Measurements from ENCODE around the gene KRT23. TPM values are rescaled to one million over a fixed set of nuclear protein-coding genes. Genes with fewer than 3 reads are reported as not detected.
A peak's percentile ranks its signal among the peaks of the same experiment; 100 is the strongest.

Gene KRT23
- total RNA-seq, 1 donor from 2014 or later: 1.9 TPM

- no peak overlapping the region for H3K4me3 ChIP-seq
- no peaks in the 10 kb centered on the region for H3K36me3 ChIP-seq
- no peaks in the 10 kb centered on the region for H3K27me3 ChIP-seq (ENCODE audit: low read depth)
- no peak for TF ChIP-seq CTCF (IDR thresholded peaks at IDR 0.05)
- DNase-seq (no peak), ATAC-seq (no peak)
- H3K27ac ChIP-seq: no peak overlapping the region
- intact Hi-C loops (cut with DNase I): no loop called here
- H3K4me1 ChIP-seq: no peaks in the 10 kb centered on the region
- no peaks in the 10 kb centered on the region for H3K9me3 ChIP-seq
Observed at GRCh38 chr17:40940266-40940665, 2.8 kb upstream of the KRT23 start.

GRCh38 chr17:40938981-40939380 lies 1.5 kb upstream of the KRT23 start:
- H3K9me3 ChIP-seq: no peaks in the 10 kb centered on the region

GRCh38 chr17:40936976-40937375 lies 470 bp downstream of the KRT23 start:
- Histone ChIP-seq H3K36me3 (no peaks in the 10 kb centered on the region), H3K4me3 (no peak overlapping the region), H3K27ac (no peak overlapping the region), H3K27me3 (ENCODE audit: low read depth) (no peaks in the 10 kb centered on the region), H3K4me1 (no peaks in the 10 kb centered on the region), H3K9me3 (no peaks in the 10 kb centered on the region)
- ATAC-seq (no peak), DNase-seq (no peak)
- no peak for TF ChIP-seq CTCF (IDR thresholded peaks at IDR 0.05)
- intact Hi-C loops (cut with DNase I): no loop called here

More at GRCh38 chr17:40938981-40939380, 1.5 kb upstream of the KRT23 start:
- intact Hi-C loops (cut with DNase I): no loop called here
- ATAC-seq: no peak
- no peaks in the 10 kb centered on the region for H3K4me1 ChIP-seq
- no peak for TF ChIP-seq CTCF (IDR thresholded peaks at IDR 0.05)
- no peak for DNase-seq
- no peaks in the 10 kb centered on the region for H3K27me3 ChIP-seq (ENCODE audit: low read depth)
- no peak overlapping the region for H3K27ac ChIP-seq
- H3K36me3 ChIP-seq: no peaks in the 10 kb centered on the region
- no peak overlapping the region for H3K4me3 ChIP-seq

- no peaks in the 10 kb centered on the region for H3K36me3 ChIP-seq
Observed at GRCh38 chr17:40936437-40936971, 942 bp downstream of the KRT23 start.

GRCh38 chr17:40935624-40936023 lies 1.8 kb downstream of the KRT23 start:
- Histone ChIP-seq H3K9me3 (no peaks in the 10 kb centered on the region), H3K4me3 (no peak overlapping the region), H3K36me3 (no peaks in the 10 kb centered on the region), H3K4me1 (no peaks in the 10 kb centered on the region), H3K27me3 (ENCODE audit: low read depth) (no peaks in the 10 kb centered on the region), H3K27ac (no peak overlapping the region)
- no peak for TF ChIP-seq CTCF (IDR thresholded peaks at IDR 0.05)
- no peak for DNase-seq
- intact Hi-C loops (cut with DNase I): no loop called here
- ATAC-seq: no peak

More at GRCh38 chr17:40936437-40936971, 942 bp downstream of the KRT23 start:
- no peak for DNase-seq
- H3K4me3 ChIP-seq: no peak overlapping the region
- intact Hi-C loops (cut with DNase I): no loop called here
- peak in 1 of 2 donors; percentile 43 for ATAC-seq
- no peak overlapping the region for H3K27ac ChIP-seq
- TF ChIP-seq CTCF (IDR thresholded peaks at IDR 0.05): no peak
- H3K4me1 ChIP-seq: no peaks in the 10 kb centered on the region
- H3K9me3 ChIP-seq: no peaks in the 10 kb centered on the region
- H3K27me3 ChIP-seq (ENCODE audit: low read depth): no peaks in the 10 kb centered on the region
